ENCODE measurements around the gene RPF1.

Gene RPF1

GRCh38 chr1:84506002-84506728 lies 27.1 kb downstream of the RPF1 start, which contains the start of the genes GNG5 and SPATA1 (continued):
- TF ChIP-seq ZNF571 (tag by site-specific recombination; IDR thresholded peaks at IDR 0.05) (no peak), ZNF24 (tag by site-specific recombination; IDR thresholded peaks at IDR 0.05) (peak; percentile 67; the same call in 1 of the 2 replicates), ZNF394 (tag by site-specific recombination; IDR thresholded peaks at IDR 0.05; ENCODE audit: borderline replicate concordance) (peak; percentile 66; the same call in 1 of the 2 replicates), KLF16 (tag by site-specific recombination; IDR thresholded peaks at IDR 0.05) (peak; percentile 79), PRDM2 (tag by site-specific recombination; IDR thresholded peaks at IDR 0.05; ENCODE audit: borderline replicate concordance) (no peak), ZNF221 (tag by site-specific recombination; IDR thresholded peaks at IDR 0.05; ENCODE audit: borderline replicate concordance) (no peak), ZFHX2 (tag by site-specific recombination; conservative IDR thresholded peaks at IDR 0.05) (peak; percentile 93), ZNF157 (tag by site-specific recombination; IDR thresholded peaks at IDR 0.05) (no peak), KLF9 (tag by site-specific recombination; IDR thresholded peaks at IDR 0.05; ENCODE audit: low read depth) (peak; percentile 96), BCL11B (tag by site-specific recombination; IDR thresholded peaks at IDR 0.05; ENCODE audit: low read depth) (peak; percentile 52; the same call in 1 of the 2 replicates), ZNF837 (tag by site-specific recombination; IDR thresholded peaks at IDR 0.05) (no peak), ZNF658 (tag by site-specific recombination; IDR thresholded peaks at IDR 0.05) (no peak), ZNF132 (tag by site-specific recombination; IDR thresholded peaks at IDR 0.05; ENCODE audit: borderline replicate concordance) (no peak), GLIS2 (tag by site-specific recombination; IDR thresholded peaks at IDR 0.05) (peak; percentile 98), ZNF76 (tag by site-specific recombination; IDR thresholded peaks at IDR 0.05; ENCODE audit: borderline replicate concordance, low read depth) (peak; percentile 58; the same call in 1 of the 2 replicates), ZNF843 (tag by site-specific recombination; IDR thresholded peaks at IDR 0.05) (no peak), WT1 (tag by site-specific recombination; IDR thresholded peaks at IDR 0.05) (peak; percentile 82), ZSCAN30 (tag by site-specific recombination; IDR thresholded peaks at IDR 0.05) (peak; percentile 55; the same call in 1 of the 2 replicates), REPIN1 (tag by site-specific recombination; IDR thresholded peaks at IDR 0.05; ENCODE audit: low read depth) (no peak), BCL11A (tag by site-specific recombination; IDR thresholded peaks at IDR 0.05; ENCODE audit: low read depth) (peak; percentile 86; the same call in 1 of the 2 replicates), KLF1 (tag by site-specific recombination; IDR thresholded peaks at IDR 0.05) (peak; percentile 85), ZNF248 (tag by site-specific recombination; IDR thresholded peaks at IDR 0.05) (no peak), OSR2 (tag by site-specific recombination; IDR thresholded peaks at IDR 0.05) (peak; percentile 91), ZNF473 (tag by site-specific recombination; IDR thresholded peaks at IDR 0.05) (no peak), ZSCAN23 (tag by site-specific recombination; IDR thresholded peaks at IDR 0.05) (0 out of 2 replicates have a peak, but pooled peaks have one; percentile 26)
- TF ChIP-seq, protein P1, sequence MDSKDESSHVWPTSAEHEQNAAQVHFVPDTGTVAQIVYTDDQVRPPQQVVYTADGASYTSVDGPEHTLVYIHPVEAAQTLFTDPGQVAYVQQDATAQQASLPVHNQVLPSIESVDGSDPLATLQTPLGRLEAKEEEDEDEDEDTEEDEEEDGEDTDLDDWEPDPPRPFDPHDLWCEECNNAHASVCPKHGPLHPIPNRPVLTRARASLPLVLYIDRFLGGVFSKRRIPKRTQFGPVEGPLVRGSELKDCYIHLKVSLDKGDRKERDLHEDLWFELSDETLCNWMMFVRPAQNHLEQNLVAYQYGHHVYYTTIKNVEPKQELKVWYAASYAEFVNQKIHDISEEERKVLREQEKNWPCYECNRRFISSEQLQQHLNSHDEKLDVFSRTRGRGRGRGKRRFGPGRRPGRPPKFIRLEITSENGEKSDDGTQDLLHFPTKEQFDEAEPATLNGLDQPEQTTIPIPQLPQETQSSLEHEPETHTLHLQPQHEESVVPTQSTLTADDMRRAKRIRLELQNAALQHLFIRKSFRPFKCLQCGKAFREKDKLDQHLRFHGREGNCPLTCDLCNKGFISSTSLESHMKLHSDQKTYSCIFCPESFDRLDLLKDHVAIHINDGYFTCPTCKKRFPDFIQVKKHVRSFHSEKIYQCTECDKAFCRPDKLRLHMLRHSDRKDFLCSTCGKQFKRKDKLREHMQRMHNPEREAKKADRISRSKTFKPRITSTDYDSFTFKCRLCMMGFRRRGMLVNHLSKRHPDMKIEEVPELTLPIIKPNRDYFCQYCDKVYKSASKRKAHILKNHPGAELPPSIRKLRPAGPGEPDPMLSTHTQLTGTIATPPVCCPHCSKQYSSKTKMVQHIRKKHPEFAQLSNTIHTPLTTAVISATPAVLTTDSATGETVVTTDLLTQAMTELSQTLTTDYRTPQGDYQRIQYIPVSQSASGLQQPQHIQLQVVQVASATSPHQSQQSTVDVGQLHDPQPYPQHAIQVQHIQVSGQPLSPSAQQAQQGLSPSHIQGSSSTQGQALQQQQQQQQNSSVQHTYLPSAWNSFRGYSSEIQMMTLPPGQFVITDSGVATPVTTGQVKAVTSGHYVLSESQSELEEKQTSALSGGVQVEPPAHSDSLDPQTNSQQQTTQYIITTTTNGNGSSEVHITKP (tag by site-specific recombination; IDR thresholded peaks at IDR 0.05) = peak; percentile 87
- TF ChIP-seq, protein P2, sequence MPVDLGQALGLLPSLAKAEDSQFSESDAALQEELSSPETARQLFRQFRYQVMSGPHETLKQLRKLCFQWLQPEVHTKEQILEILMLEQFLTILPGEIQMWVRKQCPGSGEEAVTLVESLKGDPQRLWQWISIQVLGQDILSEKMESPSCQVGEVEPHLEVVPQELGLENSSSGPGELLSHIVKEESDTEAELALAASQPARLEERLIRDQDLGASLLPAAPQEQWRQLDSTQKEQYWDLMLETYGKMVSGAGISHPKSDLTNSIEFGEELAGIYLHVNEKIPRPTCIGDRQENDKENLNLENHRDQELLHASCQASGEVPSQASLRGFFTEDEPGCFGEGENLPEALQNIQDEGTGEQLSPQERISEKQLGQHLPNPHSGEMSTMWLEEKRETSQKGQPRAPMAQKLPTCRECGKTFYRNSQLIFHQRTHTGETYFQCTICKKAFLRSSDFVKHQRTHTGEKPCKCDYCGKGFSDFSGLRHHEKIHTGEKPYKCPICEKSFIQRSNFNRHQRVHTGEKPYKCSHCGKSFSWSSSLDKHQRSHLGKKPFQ (tag by site-specific recombination; IDR thresholded peaks at IDR 0.05) = no peak
- TF ChIP-seq, protein P3, sequence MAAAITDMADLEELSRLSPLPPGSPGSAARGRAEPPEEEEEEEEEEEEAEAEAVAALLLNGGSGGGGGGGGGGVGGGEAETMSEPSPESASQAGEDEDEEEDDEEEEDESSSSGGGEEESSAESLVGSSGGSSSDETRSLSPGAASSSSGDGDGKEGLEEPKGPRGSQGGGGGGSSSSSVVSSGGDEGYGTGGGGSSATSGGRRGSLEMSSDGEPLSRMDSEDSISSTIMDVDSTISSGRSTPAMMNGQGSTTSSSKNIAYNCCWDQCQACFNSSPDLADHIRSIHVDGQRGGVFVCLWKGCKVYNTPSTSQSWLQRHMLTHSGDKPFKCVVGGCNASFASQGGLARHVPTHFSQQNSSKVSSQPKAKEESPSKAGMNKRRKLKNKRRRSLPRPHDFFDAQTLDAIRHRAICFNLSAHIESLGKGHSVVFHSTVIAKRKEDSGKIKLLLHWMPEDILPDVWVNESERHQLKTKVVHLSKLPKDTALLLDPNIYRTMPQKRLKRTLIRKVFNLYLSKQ (tag by site-specific recombination; IDR thresholded peaks at IDR 0.05; ENCODE audit: borderline replicate concordance) = no peak
